Measurements from ENCODE around the gene SUSD3. TPM values are rescaled to one million over a fixed set of nuclear protein-coding genes. Genes with fewer than 3 reads are reported as not detected.

Gene SUSD3
- total RNA-seq, 2 experiments from 2014 or later, result 33.9 to 35.6 TPM

DNA sequence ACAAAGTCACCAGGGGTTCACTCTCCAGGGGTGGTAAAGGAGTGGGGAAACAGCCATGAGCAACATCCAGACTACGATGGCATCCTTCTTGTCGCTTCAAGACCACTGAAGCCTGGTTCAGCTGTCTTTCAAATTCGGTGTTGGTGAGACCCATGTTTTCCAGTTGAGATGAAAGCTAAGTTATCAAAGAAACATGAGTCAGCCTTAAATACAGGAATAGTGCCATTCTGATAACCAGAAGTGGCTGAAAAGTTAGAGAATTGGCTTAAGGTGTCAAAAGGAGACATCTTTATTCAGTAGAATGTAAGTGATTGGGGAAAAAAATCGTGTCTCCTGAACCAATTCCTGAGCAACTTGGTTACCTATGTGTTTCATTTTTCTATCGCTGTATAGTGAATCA, 30.5 kb downstream of the SUSD3 start:
- CTCF ChIA-PET, result interaction anchor here (0.6 kb wide), 1 partner anchor 217 kb away, joined by 3 read pairs; no protein-coding TSS in a partner anchor
- DNase-seq (no peak), ATAC-seq (ENCODE audit: poor library complexity) (no peak)
- H3K27me3 Mint-ChIP-seq, result no peaks in the 10 kb centered on the region
- H3K4me1 Mint-ChIP-seq (ENCODE audit: low read depth), result peaks cover 45% of the 10 kb centered on the region
- intact Hi-C loops (cut with DNase I, micrococcal nuclease), result no loop called here
- peaks cover 61% of the 10 kb centered on the region for H3K36me3 Mint-ChIP-seq (ENCODE audit: low read depth)
- POLR2A ChIA-PET, result interaction anchor here (3.7 kb wide), 1 partner anchor 25 kb away, joined by 19 read pairs; no protein-coding TSS in a partner anchor
- Histone ChIP-seq H3K4me3 (ENCODE audit: low read length) (no peak overlapping the region), H3K27me3 (ENCODE audit: control insufficient read depth in 1 of 2, insufficient read depth in 2 of 2, low read length in 2 of 2) (no peaks in the 10 kb centered on the region), H3K27ac (ENCODE audit: low read depth in 1 of 2, low read length in 2 of 2) (peak overlapping the region in 1 of 2 donors; percentile 16), H3K36me3 (ENCODE audit: insufficient read depth, low read length) (peaks cover 47% of the 10 kb centered on the region), H3K9me3 (ENCODE audit: control insufficient read depth in 1 of 2, insufficient read depth in 1 of 2, low read length in 2 of 2) (peaks cover 0 to 27% of the 10 kb centered on the region in 2 experiments), H3K4me1 (ENCODE audit: insufficient read depth, low read length) (peaks cover 26% of the 10 kb centered on the region)
- no peaks in the 10 kb centered on the region for H3K9me3 Mint-ChIP-seq
- no peak overlapping the region for H3K4me3 Mint-ChIP-seq
- peak overlapping the region; percentile 80 for H3K27ac Mint-ChIP-seq
- TF ChIP-seq, protein P1, sequence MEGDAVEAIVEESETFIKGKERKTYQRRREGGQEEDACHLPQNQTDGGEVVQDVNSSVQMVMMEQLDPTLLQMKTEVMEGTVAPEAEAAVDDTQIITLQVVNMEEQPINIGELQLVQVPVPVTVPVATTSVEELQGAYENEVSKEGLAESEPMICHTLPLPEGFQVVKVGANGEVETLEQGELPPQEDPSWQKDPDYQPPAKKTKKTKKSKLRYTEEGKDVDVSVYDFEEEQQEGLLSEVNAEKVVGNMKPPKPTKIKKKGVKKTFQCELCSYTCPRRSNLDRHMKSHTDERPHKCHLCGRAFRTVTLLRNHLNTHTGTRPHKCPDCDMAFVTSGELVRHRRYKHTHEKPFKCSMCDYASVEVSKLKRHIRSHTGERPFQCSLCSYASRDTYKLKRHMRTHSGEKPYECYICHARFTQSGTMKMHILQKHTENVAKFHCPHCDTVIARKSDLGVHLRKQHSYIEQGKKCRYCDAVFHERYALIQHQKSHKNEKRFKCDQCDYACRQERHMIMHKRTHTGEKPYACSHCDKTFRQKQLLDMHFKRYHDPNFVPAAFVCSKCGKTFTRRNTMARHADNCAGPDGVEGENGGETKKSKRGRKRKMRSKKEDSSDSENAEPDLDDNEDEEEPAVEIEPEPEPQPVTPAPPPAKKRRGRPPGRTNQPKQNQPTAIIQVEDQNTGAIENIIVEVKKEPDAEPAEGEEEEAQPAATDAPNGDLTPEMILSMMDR (IDR thresholded peaks at IDR 0.05), result no peak

DNA sequence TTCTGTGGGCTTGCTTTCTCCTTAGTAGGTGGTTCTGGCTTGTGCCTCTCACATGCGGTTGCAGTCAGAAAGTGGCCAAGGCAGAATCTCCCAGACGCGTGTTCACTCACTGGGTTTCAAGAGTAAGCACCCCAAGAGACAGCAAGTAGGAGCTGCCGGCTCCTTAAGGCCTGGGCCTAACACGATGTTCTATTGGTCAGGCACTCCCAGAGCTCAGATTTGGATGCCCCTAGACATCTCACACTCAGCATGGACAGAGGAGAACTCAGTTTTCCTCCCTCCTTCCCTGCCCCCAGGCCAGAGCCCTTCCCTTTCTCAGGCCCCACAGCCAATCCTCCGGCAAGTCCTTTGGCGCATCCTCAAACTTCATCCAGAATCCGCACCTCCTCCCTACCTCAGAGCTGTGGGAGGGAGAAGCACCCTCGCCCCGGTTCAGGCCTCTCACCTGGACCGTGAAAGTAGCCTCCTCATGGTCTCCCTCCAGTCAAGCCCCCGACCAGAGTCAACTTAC, 31.0 kb downstream of the SUSD3 start:
- CTCF ChIA-PET, result interaction anchor here (0.6 kb wide), 1 partner anchor 217 kb away, joined by 3 read pairs; no protein-coding TSS in a partner anchor
- no peak overlapping the region for H3K4me3 ChIP-seq (ENCODE audit: low read length)
- peak overlapping the region in 1 of 2 donors; percentile 16 for H3K27ac ChIP-seq (ENCODE audit: low read depth in 1 of 2, low read length in 2 of 2)
- H3K4me3 Mint-ChIP-seq, result no peak overlapping the region
- H3K27me3 Mint-ChIP-seq, result no peaks in the 10 kb centered on the region
- peaks cover 0 to 23% of the 10 kb centered on the region in 2 experiments for H3K9me3 ChIP-seq (ENCODE audit: control insufficient read depth in 1 of 2, insufficient read depth in 1 of 2, low read length in 2 of 2)
- ATAC-seq (ENCODE audit: poor library complexity), result no peak
- H3K27me3 ChIP-seq (ENCODE audit: control insufficient read depth in 1 of 2, insufficient read depth in 2 of 2, low read length in 2 of 2), result no peaks in the 10 kb centered on the region
- H3K36me3 Mint-ChIP-seq (ENCODE audit: low read depth), result peaks cover 56% of the 10 kb centered on the region
- POLR2A ChIA-PET, result interaction anchor here (0.6 to 3.7 kb wide), 4 partner anchors 25 to 362 kb away, joined by 3 to 19 read pairs (median 3); no protein-coding TSS in a partner anchor
- H3K27ac Mint-ChIP-seq, result peak overlapping the region; percentile 80
- intact Hi-C loops (cut with DNase I, micrococcal nuclease), result no loop called here
- DNase-seq, result peak in 1 of 14 experiments; percentile 25
- no peaks in the 10 kb centered on the region for H3K9me3 Mint-ChIP-seq
- peaks cover 28% of the 10 kb centered on the region for H3K4me1 ChIP-seq (ENCODE audit: insufficient read depth, low read length)
- peaks cover 42% of the 10 kb centered on the region for H3K36me3 ChIP-seq (ENCODE audit: insufficient read depth, low read length)
- H3K4me1 Mint-ChIP-seq (ENCODE audit: low read depth), result peaks cover 50% of the 10 kb centered on the region
- TF ChIP-seq, protein P1 (IDR thresholded peaks at IDR 0.05), result no peak

DNA sequence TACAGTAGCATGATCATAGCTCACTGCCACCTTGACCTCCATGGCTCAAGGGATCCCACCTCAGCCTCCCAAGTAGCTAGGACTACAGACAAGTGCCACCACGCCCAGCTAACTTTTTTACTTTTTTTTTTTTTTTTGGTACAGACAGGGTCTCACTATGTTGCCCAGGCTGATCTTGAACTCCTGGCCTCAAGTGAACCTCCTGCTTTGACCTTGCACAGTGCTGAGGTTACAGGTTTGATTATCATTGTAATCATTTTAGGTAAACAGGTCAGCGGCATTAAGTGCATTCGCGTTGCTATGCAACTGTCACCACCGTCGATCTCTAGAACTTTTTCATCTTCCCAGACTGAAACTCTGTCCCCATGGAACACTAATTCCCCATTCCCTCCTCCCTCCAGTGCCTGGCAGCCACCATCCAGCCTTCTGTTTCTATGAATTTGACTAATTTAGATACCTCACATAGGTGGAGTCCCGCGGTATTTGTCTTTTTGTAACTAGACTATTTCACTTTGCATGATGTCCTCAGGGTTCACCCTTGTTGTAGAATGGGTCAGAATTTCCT, 31.7 kb downstream of the SUSD3 start:
- peak overlapping the region; percentile 80 for H3K27ac Mint-ChIP-seq
- no peak overlapping the region for H3K4me3 Mint-ChIP-seq
- DNase-seq, result no peak

More for the DNA sequence above, 31.7 kb downstream of the SUSD3 start:
- no peak for ATAC-seq (ENCODE audit: poor library complexity)
- H3K36me3 ChIP-seq (ENCODE audit: insufficient read depth, low read length), result peaks cover 36% of the 10 kb centered on the region
- Mint-ChIP-seq H3K9me3 (no peaks in the 10 kb centered on the region), H3K4me1 (ENCODE audit: low read depth) (peaks cover 56% of the 10 kb centered on the region), H3K27me3 (no peaks in the 10 kb centered on the region), H3K36me3 (ENCODE audit: low read depth) (peaks cover 50% of the 10 kb centered on the region)
- no peak overlapping the region for H3K27ac ChIP-seq (ENCODE audit: low read depth in 1 of 2, low read length in 2 of 2)
- peaks cover 0 to 20% of the 10 kb centered on the region in 2 experiments for H3K9me3 ChIP-seq (ENCODE audit: control insufficient read depth in 1 of 2, insufficient read depth in 1 of 2, low read length in 2 of 2)
- CTCF ChIA-PET, result interaction anchor here (1.0 kb wide), 1 partner anchor 19 kb away, joined by 3 read pairs; no protein-coding TSS in a partner anchor
- TF ChIP-seq, protein P1 (IDR thresholded peaks at IDR 0.05), result no peak
- intact Hi-C loops (cut with DNase I, micrococcal nuclease), result loop anchor here in 1 of 2 experiments (5.0 kb wide), 1 partner anchor 83 kb away; no protein-coding TSS in a partner anchor
- H3K4me3 ChIP-seq (ENCODE audit: low read length), result no peak overlapping the region
- H3K27me3 ChIP-seq (ENCODE audit: control insufficient read depth in 1 of 2, insufficient read depth in 2 of 2, low read length in 2 of 2), result no peaks in the 10 kb centered on the region
- H3K4me1 ChIP-seq (ENCODE audit: insufficient read depth, low read length), result peaks cover 35% of the 10 kb centered on the region
- POLR2A ChIA-PET, result interaction anchor here (0.6 to 0.7 kb wide), 2 partner anchors 62 to 362 kb away, joined by 3 read pairs; no protein-coding TSS in a partner anchor

All from CD4-positive, alpha-beta T cell (primary cell).